Stimulated activated CD8-positive, alpha-beta memory T cell treated with anti-CD3 and anti-CD28 coated beads, Interleukin-4, amount 100 ng/mL, for 4 hours (primary cell): ENCODE measurements around the gene SLC8B1.

Source experiments
- DNase-seq, 2 donors: peaks; one replicate each; pipeline ENCODE4 v3.0.0-alpha.2; 2020; ENCODE audit warnings: low read depth in 2 of 2, low spot score in 1 of 2

Gene SLC8B1

GRCh38 chr12:113334786-113335539 lies at the start of gene SLC8B1:
SLC8B1 (minus strand) TSS chr12:113335109; CDS start chr12:113332878, 2,231 bp downstream.
- DNase-seq: peak; percentile 69 to 89

- DNase-seq: no peak
These were observed 47.3 kb upstream of the SLC8B1 start for GRCh38 chr12:113382206-113382605.

GRCh38 chr12:113381220-113381619 lies 46.3 kb upstream of the SLC8B1 start:
- DNase-seq: no peak

- no peak for DNase-seq
These were observed 43.4 kb upstream of the SLC8B1 start for GRCh38 chr12:113378291-113378690.

- no peak for DNase-seq
These were observed 40.0 kb upstream of the SLC8B1 start for GRCh38 chr12:113374823-113375428.

GRCh38 chr12:113373969-113374368 lies 39.1 kb upstream of the SLC8B1 start:
- no peak for DNase-seq

- no peak for DNase-seq
These were observed 38.5 kb upstream of the SLC8B1 start for GRCh38 chr12:113373440-113373839.

- no peak for DNase-seq
These were observed 37.5 kb upstream of the SLC8B1 start for GRCh38 chr12:113372371-113372770.

- DNase-seq: no peak
These were observed 36.9 kb upstream of the SLC8B1 start for GRCh38 chr12:113371808-113372207.

GRCh38 chr12:113370923-113371682 lies 36.2 kb upstream of the SLC8B1 start:
- DNase-seq: no peak

GRCh38 chr12:113369391-113369985 lies 34.6 kb upstream of the SLC8B1 start:
- no peak for DNase-seq

- DNase-seq: no peak
These were observed 33.4 kb upstream of the SLC8B1 start for GRCh38 chr12:113368331-113368730.

GRCh38 chr12:113366827-113367226 lies 31.9 kb upstream of the SLC8B1 start:
- no peak for DNase-seq

- DNase-seq: no peak
These were observed 30.9 kb upstream of the SLC8B1 start for GRCh38 chr12:113365639-113366395.

GRCh38 chr12:113364698-113365097 lies 29.8 kb upstream of the SLC8B1 start:
- DNase-seq: no peak

GRCh38 chr12:113361574-113362370 lies 26.9 kb upstream of the SLC8B1 start:
- no peak for DNase-seq

GRCh38 chr12:113359939-113360748 lies 25.2 kb upstream of the SLC8B1 start:
- DNase-seq: no peak

GRCh38 chr12:113359133-113359938 lies 24.4 kb upstream of the SLC8B1 start:
- no peak for DNase-seq
